HG03439 (cell line): Measurements from ENCODE around the gene LCN10.
"Not testable (repeated sequence)": the region's sequence is repeated elsewhere in the genome, so short reads cannot be mapped to it uniquely, and the experiment has no call there.

Experiments
- ATAC-seq: cut with Tn5 transposase; IDR thresholded peaks from one replicate; pipeline ENCODE4 v1.9.1; 2021; ENCODE audit warnings: mild to moderate bottlenecking, moderate library complexity; ENCODE audit not compliant: unreplicated experiment

LCN10 gene

DNA sequence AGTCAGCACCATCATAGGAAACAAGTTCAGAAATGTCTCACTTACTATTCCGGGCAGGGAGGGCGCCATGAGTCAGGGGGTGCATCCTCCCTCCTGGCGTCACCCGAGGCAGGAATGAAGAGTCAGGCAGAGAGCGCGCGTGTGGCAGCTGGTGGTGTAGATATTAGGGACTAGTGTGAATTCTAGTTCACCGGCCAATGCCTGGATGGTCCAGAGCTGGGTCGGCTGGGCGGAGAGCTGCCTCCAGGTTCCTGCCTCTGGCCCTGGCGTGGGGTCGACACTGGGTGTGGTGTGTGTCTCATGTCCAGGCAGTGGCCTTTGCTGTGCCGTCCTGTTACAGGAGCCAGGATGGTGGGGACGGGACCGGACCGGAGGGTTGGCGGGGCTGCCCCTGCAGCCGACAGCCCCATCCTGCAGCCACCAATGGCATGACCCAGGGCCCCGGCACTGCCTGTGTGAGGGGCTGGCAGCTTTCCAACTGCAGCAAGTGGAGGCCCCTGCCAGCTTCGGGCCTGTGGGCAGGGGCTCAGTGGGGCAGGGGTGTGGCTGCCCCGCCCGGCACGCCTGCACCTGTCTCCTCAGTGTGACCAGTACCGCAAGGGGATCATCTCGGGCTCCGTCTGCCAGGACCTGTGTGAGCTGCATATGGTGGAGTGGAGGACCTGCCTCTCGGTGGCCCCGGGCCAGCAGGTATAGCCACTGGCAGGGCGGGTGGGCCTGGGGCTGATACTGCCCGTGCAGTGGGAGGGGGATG, 21.2 kb downstream of the LCN10 start:
- ATAC-seq: no peak

GRCh38 chr9:136720898-136721338, 21.8 kb downstream of the LCN10 start:
- ATAC-seq: no peak

- ATAC-seq: no peak
Observed at GRCh38 chr9:136720251-136720897, 22.4 kb downstream of the LCN10 start.

DNA sequence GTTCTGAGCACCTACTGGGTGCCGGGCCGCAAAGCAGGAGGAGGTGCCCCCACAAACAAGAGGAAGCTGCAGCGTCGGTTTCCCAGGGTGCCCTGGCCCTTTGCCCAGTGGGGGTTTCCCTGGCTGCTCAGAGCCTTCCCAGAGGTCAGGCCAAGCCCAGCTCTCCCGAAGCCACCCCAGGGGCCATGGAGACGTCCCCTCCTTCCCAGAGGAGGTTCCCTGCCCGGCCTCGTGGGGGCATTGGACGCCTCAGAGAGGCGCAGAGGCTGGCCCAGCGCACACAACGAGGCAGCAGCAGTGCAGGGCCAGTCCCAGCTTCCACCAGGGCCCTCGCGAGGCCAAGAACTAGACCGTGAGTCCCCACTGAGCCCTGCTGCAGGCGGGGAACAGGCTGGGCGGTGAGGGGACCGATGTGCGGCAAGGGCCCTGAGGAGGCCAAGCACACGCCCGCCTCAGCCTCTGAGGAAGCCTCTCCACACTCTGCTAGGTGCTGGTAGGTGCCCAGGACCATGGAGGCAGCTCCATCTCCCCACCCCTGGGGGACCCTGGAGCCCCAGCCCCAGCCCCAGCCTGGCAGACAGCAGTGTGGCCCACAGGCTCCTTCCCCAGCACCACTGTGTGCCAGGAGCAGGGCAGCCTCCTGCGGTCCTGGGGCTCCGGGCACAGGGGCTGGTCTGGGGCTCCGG, 23.4 kb downstream of the LCN10 start:
- ATAC-seq: no peak

DNA sequence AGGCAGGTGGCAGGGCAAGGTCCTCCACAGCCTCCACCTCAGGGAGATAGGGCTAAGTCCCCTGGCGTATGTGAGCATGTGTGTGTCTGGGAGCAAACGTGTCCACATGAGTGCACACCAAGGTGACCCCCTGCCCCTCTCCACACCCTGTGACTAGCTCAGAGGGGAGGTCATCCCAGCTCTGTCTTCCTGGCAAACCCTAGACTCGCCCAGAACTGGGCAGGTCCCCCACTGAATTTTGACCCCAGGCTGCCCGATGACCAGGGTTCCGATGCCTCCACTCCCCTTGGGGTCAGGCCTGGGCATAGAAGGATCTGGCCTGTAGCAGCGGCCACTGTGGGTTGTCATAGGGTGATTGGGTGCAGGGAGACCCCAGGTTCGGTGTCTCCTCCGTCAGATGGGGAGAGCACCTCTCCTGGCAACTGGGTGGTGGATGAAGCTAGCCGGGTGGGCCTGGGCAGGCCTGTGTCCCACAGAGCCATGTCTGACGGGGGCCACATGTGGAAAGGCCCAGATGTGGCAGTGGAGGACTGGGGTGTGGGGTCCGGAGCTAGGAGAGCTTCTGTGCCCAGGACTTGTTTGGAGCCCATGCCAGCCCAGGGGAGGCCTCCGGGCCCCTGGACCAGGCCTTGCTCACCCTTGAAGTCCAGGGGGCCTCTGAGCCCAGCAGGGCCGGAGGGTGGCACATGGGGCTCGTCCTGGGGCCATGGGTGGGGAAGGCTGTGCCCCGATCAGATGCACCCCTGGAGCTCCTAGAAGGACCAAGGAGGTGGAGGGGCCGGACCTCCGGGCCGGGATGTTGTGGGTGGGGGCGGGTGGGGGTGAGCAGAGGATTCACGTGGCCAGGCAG, 24.2 kb downstream of the LCN10 start:
- ATAC-seq: no peak

- ATAC-seq: no peak
Observed at GRCh38 chr9:136717399-136717798, 25.3 kb downstream of the LCN10 start.

DNA sequence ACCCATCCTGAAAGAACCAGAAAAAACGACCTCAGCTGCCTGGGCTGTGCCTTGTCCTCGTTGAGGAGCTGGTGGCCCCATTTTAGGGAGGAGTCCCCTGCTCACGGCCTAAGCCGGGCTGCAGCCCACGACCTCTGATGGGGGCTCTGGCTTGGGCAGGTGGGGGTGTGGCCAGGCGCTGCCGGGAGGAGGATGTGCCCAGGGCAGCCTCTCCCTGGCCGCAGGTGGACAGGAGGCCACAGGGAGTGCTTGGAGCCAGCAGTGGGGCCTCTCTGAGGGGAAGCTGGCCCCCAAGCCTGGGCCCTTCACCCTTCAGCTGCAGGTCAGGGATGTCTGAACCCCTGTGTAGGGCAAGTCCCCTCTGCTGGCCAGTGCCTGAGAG, 27.9 kb downstream of the LCN10 start:
- ATAC-seq: no peak

DNA sequence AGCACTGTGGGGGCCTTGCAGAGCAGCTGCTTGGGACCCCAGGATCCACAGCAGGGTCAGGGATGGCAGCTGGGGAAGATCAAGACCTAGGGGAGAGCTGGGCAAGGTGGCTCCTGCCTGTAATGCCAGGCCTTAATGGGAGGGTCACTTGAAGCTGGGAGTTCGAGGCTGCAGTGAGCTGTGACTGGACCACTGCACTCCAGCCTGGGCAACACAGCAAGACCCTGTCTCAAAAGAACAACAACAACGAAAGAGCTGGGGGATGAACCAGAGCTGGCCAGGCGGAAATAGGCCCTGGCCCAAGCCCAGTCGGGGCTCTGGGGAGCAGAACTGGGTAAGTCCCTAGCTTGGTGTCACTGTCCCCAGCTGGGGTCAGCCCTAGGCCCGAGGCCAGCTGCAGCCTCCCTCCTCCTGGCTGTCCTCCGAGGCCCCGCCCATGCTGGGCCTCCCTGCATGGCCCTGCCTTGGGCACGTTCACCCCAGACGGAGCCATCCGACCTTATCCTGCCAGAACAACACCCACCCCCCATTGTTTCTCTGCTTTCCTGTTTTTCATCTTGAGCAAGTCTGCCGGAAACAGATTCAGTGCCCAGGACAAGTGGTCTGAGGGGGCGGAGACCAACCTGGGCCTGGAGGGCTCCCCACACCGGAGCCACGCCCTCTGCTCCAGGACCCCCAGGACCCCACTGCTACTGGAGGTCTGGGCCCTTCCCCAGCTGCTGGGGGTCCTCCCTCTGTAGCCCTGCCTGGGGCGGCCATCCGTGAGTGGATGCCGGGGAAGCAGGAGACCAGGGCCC, 28.4 kb downstream of the LCN10 start:
- ATAC-seq: no peak

DNA sequence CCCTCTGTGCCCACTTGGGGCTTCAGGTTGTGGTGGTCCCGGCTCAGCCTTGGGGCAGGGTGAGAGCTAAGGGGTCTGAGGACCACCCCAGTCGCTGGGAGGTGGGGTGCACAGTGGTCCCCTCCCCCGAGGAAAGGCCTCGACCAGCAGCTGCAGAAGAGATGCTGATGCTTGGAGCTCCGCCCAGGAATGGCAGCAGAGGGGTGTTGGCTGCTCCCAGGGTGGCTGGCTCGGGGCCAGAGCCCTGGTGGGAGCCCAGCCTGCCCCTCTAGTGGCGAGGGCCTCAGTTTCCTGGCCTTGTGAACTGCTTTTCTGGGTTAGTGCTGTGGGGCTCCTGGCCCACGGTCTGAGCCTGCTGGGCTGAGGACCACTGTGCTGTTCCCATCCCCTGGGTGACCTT, 29.2 kb downstream of the LCN10 start:
- no peak for ATAC-seq

GRCh38 chr9:136712690-136713544, 29.8 kb downstream of the LCN10 start:
- ATAC-seq: no peak

GRCh38 chr9:136711751-136712689, 30.7 kb downstream of the LCN10 start, which contains the start of gene DIPK1B:
Gene DIPK1B (plus strand): TSS chr9:136712572. CDS start chr9:136712666, 94 bp downstream.
- ATAC-seq: no peak

GRCh38 chr9:136711219-136711648, 31.5 kb downstream of the LCN10 start:
- ATAC-seq: not testable (repeated sequence)

DNA sequence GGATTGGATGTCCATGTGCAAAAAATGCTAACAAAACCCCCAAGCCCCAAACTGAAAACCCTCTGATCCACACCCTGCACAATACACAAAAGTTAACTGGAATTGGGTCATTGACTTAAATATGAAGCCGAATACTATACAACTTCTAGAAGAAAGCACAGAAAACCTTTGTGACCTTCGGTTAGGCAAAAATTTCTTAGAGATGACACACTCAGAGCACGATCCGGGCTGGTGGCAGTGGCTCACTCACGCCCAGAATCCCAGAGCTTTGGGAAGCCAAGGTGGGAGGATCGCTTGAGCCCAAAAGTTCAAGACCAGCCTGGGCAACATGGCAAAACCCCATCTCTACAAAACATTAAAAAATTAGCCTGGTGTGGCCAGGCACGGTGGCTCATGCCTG, 32.2 kb downstream of the LCN10 start:
- ATAC-seq: no peak

- no peak for ATAC-seq
Observed at GRCh38 chr9:136709454-136710109, 33.2 kb downstream of the LCN10 start.

DNA sequence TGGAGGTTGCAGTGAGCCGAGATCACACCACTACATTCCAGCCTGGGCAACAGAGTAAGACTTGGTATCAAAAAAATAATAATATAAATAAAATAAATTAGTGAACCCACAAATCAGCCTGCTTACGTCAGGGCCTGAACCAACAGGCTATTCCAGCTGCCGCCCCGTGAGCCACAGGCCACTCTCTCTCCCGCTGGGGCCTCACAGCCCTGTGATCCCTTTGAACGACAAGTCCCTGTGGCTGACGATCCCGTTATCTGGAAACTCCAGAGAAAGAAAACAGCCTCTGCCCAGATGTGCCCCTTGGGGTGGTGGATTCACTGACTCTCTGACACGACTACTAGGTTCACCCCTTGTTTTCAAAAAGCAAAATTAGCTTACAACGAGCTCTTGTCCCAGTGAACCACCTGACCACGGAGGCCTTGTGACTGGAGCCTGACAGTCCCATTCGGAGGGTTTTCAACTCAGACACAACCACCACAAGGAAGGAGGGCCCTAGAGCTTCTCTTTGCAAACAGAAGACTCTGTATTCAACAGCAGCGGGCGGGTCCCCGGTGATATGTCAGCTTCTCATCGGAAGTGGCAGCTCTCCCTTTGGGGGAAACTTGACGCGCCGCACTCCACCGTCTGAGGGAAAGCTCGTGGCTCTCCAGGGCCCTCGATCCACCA, 34.8 kb downstream of the LCN10 start:
- ATAC-seq: no peak

DNA sequence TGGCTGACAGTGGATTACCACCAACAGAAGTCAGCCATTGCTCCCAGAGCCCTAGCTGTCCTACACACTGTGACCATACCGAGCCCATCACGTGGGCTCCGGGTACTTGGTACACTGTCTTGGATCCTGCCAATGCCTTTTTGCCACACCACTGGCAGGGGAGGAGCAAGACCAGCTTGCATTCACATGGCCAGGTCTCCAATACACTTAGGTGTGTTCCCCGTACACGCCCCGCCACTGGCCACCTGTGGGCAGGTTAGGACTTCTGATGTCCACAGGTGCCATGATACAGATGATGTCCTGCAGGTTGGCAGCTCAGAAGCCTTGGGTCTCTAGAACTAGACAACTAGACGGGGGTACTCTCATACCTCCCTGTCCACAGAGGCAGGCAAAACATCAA, 35.7 kb downstream of the LCN10 start:
- ATAC-seq: no peak

DNA sequence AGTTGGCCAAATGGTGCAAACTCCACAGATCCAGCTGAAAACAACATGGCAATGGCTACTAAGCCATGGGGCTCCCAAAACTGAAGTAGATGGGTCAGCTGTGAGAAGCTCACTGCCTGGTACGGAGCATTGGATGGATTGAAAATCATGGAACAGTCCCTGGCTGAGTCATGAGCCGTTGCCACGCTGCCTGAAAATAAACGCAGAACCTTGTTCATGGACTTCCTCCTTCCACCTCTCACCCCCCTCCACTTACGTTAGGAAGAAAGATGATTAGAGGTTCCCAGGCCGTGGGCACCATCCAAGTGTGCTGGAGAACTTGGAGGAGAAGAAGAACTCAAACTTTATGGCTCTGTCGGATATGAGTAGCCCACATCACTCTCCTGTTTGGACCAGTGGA, 37.2 kb downstream of the LCN10 start:
- ATAC-seq: no peak
